Thyroid gland (tissue), 4 donors: Measurements from ENCODE around the gene UBE2H. TPM values are rescaled to one million over a fixed set of nuclear protein-coding genes. Genes with fewer than 3 reads are reported as not detected.

Experiments used
- DNase-seq, 2 donors: peaks; one replicate each; pipeline ENCODE4 v3.0.0-alpha.2; 2019
- H3K27ac ChIP-seq, 3 donors: fragments of 200-600 bp; sonication (generic); 1 replicate in 2 of 3; 2 replicates in 1 of 3; pipeline ENCODE4 v1.5.1; 2016 to 2019; ENCODE audit warnings: mild to moderate bottlenecking in 1 of 3, moderate library complexity in 1 of 3
- H3K27me3 ChIP-seq: fragments of 200-600 bp; sonication (generic); one replicate; pipeline ENCODE4 v1.5.1; 2019
- H3K36me3 ChIP-seq, 2 donors: fragments of 200-600 bp; sonication (generic); one replicate each; pipeline ENCODE4 v1.5.1; 2016 to 2019
- H3K4me1 ChIP-seq, 2 donors: fragments of 200-600 bp; sonication (generic); one replicate each; pipeline ENCODE4 v1.5.1; 2017 to 2019
- H3K4me3 ChIP-seq, 3 donors: fragments of 200-600 bp; sonication (generic); replicated peaks in 1 of 3; 1 replicate in 2 of 3; 2 replicates in 1 of 3; pipeline ENCODE4 v1.5.1; 2016; ENCODE audit warnings: mild to moderate bottlenecking in 1 of 3
- H3K9me3 ChIP-seq: fragments of 200-600 bp; sonication (generic); one replicate; pipeline ENCODE4 v1.5.1; 2017
- CTCF ChIP-seq, 6 experiments: fragments of 200-600 bp in 3 of 6; fragments of 450-650 bp in 3 of 6; sonication (generic) in 3 of 6; IDR thresholded peaks; one replicate each; pipeline ENCODE4 v1.5.1; 2016 to 2019; ENCODE audit warnings: antibody characterized with exemption in 6 of 6, mild to moderate bottlenecking in 2 of 6, inconsistent platforms in 1 of 6, moderate library complexity in 1 of 6
- POLR2A ChIP-seq, 2 donors: fragments of 450-650 bp; IDR thresholded peaks; one replicate each; pipeline ENCODE4 v1.6.1; 2017; ENCODE audit warnings: antibody characterized with exemption in 2 of 2, mild to moderate bottlenecking in 2 of 2, moderate library complexity in 1 of 2
- WGBS, 2 donors: methylation state at CpG; one replicate each; pipeline ENCODE4 v1.1.5; 2017; 5-methylcytosine and 5-hydroxymethylcytosine counted together
- intact Hi-C: fragments of 100-400 bp; cut with DNase I; formaldehyde crosslinking; loops from one replicate; pipeline ENCODE4 v1.15.1; 2023
- total RNA-seq, 4 donors: library from RNA; depleted of rRNA; stranded (reverse); fragments of >200 nt; gene quantifications; one replicate each; pipeline ENCODE4 v1.2.3, GENCODE V29; 2016

The UBE2H gene
- total RNA-seq, 4 donors from 2014 or later: 97.7 to 156 (median 122) TPM

- Histone ChIP-seq H3K9me3 (no peaks in the 10 kb centered on the region), H3K36me3 (no peaks in the 10 kb centered on the region), H3K27me3 (no peaks in the 10 kb centered on the region), H3K27ac (no peak overlapping the region), H3K4me3 (no peak overlapping the region), H3K4me1 (no peaks in the 10 kb centered on the region)
- intact Hi-C loops: no loop called here
- TF ChIP-seq POLR2A (IDR thresholded peaks at IDR 0.05) (no peak), CTCF (IDR thresholded peaks at IDR 0.05) (no peak)
- WGBS, 2 donors: 91 to 94% methylated on average over 11 of the region's 11 CpGs
- no peak for DNase-seq
Observed at GRCh38 chr7:129907122-129907736, 45.5 kb downstream of the UBE2H start.

- Histone ChIP-seq H3K27me3 (no peaks in the 10 kb centered on the region), H3K27ac (no peak overlapping the region), H3K4me3 (no peak overlapping the region), H3K36me3 (no peaks in the 10 kb centered on the region), H3K4me1 (no peaks in the 10 kb centered on the region), H3K9me3 (no peaks in the 10 kb centered on the region)
- DNase-seq: no peak
- intact Hi-C loops: no loop called here
- no peak for TF ChIP-seq POLR2A (IDR thresholded peaks at IDR 0.05)
- no peak for TF ChIP-seq CTCF (IDR thresholded peaks at IDR 0.05)
- 59 to 74% methylated on average over 5 of the region's 5 CpGs for WGBS, 2 donors
Observed at GRCh38 chr7:129906700-129907099, 46.1 kb downstream of the UBE2H start.

GRCh38 chr7:129903935-129904334, 48.8 kb downstream of the UBE2H start:
- Histone ChIP-seq H3K27me3 (no peaks in the 10 kb centered on the region), H3K27ac (no peak overlapping the region), H3K9me3 (no peaks in the 10 kb centered on the region), H3K4me3 (no peak overlapping the region), H3K4me1 (peaks cover 4 to 5% of the 10 kb centered on the region in 2 donors), H3K36me3 (no peaks in the 10 kb centered on the region)
- DNase-seq: no peak
- intact Hi-C loops: no loop called here
- WGBS, 2 donors: 82 to 89% methylated on average over 5 of the region's 5 CpGs
- no peak for TF ChIP-seq CTCF (IDR thresholded peaks at IDR 0.05)
- TF ChIP-seq POLR2A (IDR thresholded peaks at IDR 0.05): no peak

- intact Hi-C loops: no loop called here
- Histone ChIP-seq H3K9me3 (no peaks in the 10 kb centered on the region), H3K36me3 (no peaks in the 10 kb centered on the region), H3K27ac (no peak overlapping the region), H3K27me3 (no peaks in the 10 kb centered on the region), H3K4me3 (no peak overlapping the region), H3K4me1 (peaks cover 8 to 11% of the 10 kb centered on the region in 2 donors)
- WGBS, 2 donors: 93 to 95% methylated on average over 8 of the region's 8 CpGs
- TF ChIP-seq POLR2A (IDR thresholded peaks at IDR 0.05): no peak
- TF ChIP-seq CTCF (IDR thresholded peaks at IDR 0.05): no peak
- DNase-seq: no peak
Observed at GRCh38 chr7:129902788-129903422, 49.9 kb downstream of the UBE2H start.

- H3K4me1 ChIP-seq: peaks cover 10 to 14% of the 10 kb centered on the region in 2 donors
- H3K9me3 ChIP-seq: no peaks in the 10 kb centered on the region
- H3K27ac ChIP-seq: no peak overlapping the region
- H3K27me3 ChIP-seq: no peaks in the 10 kb centered on the region
- H3K36me3 ChIP-seq: no peaks in the 10 kb centered on the region
- WGBS, 2 donors: 78 to 79% methylated on average over 5 of the region's 5 CpGs
- TF ChIP-seq POLR2A (IDR thresholded peaks at IDR 0.05) (no peak), CTCF (IDR thresholded peaks at IDR 0.05) (no peak)
- intact Hi-C loops: no loop called here
- H3K4me3 ChIP-seq: no peak overlapping the region
- no peak for DNase-seq
Observed at GRCh38 chr7:129898502-129899160, 54.1 kb downstream of the UBE2H start.
